22Rv1 (cell line): ENCODE results near the gene UBAP1.

Experiments
- H3K27ac ChIP-seq: fragments of 450-650 bp; 2 replicates; pipeline ENCODE4 v1.5.1; 2017
- ZFX ChIP-seq: fragments of 450-650 bp; IDR thresholded peaks from 2 replicates; pipeline ENCODE4 v1.6.1; 2017; ENCODE audit warnings: antibody characterized with exemption, borderline replicate concordance
- TF ChIP-seq, protein P1 (sequence below): fragments of 450-650 bp; IDR thresholded peaks from 2 replicates; pipeline ENCODE4 v1.5.1; 2017; ENCODE audit warnings: mild to moderate bottlenecking

Gene UBAP1

DNA sequence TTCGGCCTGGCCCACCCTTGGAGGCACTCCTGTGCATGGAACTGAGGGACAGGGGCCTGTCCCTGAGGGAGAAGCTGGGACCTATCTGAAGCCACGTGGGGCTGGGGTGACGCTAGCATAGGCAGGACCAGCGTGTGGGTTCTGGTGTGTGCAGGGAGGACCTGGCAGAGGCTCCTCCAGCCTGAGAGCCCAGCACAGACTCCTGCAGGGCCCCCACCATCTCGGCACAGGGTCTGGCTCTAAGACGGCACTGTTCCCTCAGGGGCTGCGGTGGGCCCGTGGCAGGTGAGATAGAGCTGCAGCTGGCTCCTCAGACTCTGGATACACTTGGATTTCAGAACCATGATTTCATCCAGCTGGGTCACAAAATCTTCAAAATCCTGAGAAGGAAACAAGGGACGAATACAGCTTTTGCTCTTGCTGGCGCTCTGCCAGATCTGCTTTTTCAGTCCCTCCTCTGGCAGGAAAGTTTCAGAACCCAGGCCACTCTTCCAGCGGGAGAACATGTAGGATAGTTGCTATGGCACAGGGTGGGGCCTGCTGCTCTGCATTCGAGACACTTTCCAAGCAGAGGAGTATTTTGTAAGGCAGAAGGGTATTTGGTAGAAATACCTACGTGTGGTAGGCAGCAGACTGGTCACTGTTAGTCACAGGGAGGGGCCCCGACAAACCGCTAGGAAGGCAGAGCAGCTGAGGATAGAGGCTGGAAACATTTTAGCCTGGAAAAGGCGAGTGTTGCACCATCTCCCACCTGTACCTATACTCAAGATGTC lies 75.5 kb downstream of the UBAP1 start:
- TF ChIP-seq, protein P1, sequence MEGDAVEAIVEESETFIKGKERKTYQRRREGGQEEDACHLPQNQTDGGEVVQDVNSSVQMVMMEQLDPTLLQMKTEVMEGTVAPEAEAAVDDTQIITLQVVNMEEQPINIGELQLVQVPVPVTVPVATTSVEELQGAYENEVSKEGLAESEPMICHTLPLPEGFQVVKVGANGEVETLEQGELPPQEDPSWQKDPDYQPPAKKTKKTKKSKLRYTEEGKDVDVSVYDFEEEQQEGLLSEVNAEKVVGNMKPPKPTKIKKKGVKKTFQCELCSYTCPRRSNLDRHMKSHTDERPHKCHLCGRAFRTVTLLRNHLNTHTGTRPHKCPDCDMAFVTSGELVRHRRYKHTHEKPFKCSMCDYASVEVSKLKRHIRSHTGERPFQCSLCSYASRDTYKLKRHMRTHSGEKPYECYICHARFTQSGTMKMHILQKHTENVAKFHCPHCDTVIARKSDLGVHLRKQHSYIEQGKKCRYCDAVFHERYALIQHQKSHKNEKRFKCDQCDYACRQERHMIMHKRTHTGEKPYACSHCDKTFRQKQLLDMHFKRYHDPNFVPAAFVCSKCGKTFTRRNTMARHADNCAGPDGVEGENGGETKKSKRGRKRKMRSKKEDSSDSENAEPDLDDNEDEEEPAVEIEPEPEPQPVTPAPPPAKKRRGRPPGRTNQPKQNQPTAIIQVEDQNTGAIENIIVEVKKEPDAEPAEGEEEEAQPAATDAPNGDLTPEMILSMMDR: no peak
- TF ChIP-seq ZFX: no peak
- H3K27ac ChIP-seq: no peak overlapping the region

DNA sequence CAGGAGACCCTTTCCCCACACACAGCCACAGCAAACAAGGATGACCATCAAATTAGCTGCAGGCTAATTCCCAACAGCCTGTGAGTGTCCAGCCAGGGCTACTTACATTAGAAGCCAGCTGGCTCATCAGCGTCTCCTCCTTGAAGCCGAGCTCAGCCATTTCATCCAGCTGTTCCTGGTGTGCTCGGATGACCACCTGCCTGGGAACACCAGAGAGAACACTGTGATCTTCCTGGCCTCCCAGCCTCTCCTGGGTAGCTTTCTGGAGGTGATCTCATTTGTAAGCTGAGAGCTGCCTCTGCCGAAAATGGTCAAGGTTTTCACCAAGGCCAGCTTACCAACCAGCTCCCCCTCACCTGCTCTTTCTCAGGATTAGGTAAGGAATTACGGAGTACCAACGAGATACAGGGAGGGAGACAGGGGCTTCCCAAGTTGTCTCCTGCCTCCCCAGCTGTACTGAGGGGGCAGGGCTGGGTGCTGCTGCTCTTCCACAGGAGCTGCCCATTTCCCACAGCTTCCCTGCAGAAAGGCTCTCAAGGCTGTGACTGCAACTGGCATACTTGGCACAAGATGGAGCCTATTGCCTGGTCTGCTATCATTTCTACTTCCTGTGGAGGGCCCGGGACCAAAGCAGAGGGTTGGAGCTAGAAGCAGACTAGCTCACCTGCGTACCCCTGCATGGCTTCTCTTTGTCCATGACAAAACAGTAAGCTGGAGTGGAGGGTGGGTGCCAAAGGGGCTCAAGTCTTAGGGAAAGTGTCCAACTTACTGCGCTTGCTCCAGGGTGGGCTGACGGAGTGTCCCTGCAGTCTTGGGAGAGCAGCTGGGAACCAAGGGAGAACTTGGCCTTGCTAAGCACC lies 76.4 kb downstream of the UBAP1 start:
- no peak overlapping the region for H3K27ac ChIP-seq
- TF ChIP-seq, protein P1: no peak
- no peak for TF ChIP-seq ZFX

DNA sequence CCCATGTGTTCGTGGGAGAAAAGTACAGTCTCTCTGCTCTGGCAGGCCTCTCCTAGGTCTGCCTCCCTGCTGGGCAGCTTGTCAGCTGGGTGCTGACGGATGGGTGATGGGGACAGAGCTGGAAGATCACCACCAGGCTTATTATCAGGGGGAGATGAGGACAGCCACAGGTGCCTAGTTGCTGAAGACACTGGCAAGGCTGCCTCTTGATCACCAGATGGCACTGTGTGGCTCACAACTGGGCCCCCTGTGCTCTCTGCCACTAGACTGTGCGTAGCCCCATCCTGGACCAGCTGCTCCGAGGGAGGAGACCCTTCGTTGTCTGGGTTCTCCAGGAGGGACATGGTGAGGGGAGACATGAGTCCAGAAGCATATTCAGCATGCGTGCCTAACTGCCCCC lies 77.3 kb downstream of the UBAP1 start:
- TF ChIP-seq, protein P1: peak; percentile 42
- TF ChIP-seq ZFX: no peak
- H3K27ac ChIP-seq: no peak overlapping the region

DNA sequence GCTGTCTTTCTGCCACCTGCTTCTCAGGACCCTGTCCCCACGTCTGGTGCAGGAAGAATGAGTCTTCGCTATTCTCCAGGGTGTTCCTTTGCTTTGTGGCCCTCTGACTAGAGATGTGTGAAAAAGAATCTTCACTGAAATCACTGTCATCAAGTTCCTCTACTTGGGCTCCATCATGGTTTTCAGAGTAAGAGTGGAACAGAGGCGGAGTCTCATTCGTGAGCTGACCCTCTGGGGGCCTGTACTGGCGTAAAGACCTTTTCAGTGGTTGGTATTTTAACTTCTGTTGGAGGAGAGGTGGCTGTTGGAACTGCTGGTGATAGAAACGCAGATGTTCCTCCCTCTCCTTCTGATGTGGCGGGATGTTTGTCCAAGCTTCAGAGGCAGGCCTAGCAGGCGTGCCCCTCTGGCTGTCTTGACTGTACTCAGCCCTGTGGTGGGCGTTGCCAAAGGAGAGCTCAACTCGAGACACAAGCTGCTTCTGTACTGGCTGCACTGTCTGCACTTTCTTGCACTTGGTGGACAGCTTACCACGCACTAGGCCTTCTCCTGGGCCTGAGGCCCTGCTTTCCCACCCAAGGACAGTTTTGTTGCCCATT lies 78.2 kb downstream of the UBAP1 start:
- no peak for TF ChIP-seq ZFX
- TF ChIP-seq, protein P1: no peak
- H3K27ac ChIP-seq: no peak overlapping the region

DNA sequence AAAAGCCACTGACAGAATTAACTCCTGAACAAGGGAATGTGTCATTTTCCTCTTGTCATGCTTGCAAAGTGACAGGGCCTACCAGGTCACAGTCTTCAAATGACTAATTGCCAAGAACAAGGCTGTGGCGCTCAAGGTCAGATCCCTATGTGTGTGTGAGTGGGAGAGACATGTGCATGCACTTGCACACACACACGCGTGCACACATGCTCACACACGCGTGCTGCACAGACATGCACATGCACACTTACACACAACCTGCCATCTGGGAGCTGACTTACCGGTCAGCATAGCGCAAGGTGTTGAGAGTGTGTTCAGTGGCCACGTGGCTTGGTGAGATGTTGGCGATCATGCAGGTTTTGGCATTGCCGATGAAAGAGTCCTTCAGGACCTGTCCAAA lies 80.5 kb downstream of the UBAP1 start:
- no peak overlapping the region for H3K27ac ChIP-seq
- TF ChIP-seq, protein P1: no peak
- TF ChIP-seq ZFX: no peak

DNA sequence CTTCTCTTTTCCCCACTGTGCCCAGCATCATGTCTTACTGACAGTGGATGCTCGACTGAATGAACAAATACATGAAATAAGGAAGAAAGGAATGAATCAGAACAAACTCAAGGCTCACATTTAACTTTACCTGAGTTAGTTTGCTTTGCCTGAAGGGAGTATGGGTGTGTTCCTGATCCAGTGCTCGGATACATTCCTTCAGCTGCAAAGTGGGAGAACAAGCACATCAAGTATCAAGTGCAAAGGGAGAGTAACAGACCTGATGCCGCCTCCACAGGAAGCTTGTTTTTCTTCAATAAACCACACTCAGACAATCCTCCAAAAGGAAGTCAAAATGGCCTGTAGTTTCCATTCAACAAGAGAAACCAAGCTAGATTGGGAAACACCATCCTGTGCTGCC lies 84.1 kb downstream of the UBAP1 start:
- H3K27ac ChIP-seq: no peak overlapping the region

More for the DNA sequence above, 84.1 kb downstream of the UBAP1 start:
- TF ChIP-seq, protein P1: no peak
- TF ChIP-seq ZFX: no peak
